NCI-H510A treated with DMSO at 0.1 percent for 48 hours (cell line): Measurements from ENCODE around the gene ZNF232.
"Not testable (repeated sequence)": the region's sequence is repeated elsewhere in the genome, so short reads cannot be mapped to it uniquely, and the experiment has no call there.

Experiments
- DNase-seq: peaks from one replicate; lab custom pipeline; 2025; lab: John Stamatoyannopoulos, UW

ZNF232 gene

GRCh38 chr17:5111402-5112204, at the start of gene ZNF232:
TSS of gene ZNF232 (minus strand) at chr17:5111878. CDS start at chr17:5111822, 56 bp downstream.
- DNase-seq: peak; percentile 94

DNA sequence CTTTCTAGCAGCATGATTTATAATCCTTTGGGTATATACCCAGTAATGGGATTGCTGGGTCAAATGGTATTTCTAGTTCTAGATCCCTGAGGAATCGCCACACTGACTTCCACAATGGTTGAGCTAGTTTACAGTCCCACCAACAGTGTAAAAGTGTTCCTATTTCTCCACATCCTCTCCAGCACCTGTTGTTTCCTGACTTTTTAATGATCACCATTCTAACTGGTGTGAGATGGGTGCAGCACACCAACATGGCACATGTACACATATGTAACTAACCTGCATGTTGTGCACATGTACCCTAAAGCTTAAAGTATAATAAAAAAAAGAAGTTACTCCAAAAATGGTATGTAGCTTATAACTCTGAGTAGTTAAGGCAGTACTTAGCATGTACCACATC, 49.0 kb upstream of the ZNF232 start:
- not testable (repeated sequence) for DNase-seq

GRCh38 chr17:5146122-5146521, 34.4 kb upstream of the ZNF232 start:
- DNase-seq: not testable (repeated sequence)

DNA sequence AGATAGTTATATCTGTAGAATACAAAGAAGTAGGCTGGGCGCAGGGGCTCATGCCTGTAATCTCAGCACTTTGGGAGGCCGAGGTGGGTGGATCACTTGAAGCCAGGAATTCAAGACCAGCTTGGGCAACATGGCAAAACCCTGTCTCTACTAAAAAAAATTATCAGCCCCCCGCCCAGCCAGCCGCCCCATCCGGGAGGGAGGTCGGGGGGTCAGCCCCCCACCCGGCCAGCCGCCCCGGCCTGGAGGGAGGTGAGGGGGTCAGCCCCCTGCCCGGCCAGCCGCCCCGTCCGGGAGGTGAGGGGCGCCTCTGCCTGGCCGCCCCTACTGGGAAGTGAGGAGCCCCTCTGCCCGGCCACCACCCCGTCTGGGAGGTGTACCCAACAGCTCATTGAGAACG, 31.2 kb upstream of the ZNF232 start:
- DNase-seq: not testable (repeated sequence)

GRCh38 chr17:5139458-5139732, 27.7 kb upstream of the ZNF232 start:
- DNase-seq: no peak

DNA sequence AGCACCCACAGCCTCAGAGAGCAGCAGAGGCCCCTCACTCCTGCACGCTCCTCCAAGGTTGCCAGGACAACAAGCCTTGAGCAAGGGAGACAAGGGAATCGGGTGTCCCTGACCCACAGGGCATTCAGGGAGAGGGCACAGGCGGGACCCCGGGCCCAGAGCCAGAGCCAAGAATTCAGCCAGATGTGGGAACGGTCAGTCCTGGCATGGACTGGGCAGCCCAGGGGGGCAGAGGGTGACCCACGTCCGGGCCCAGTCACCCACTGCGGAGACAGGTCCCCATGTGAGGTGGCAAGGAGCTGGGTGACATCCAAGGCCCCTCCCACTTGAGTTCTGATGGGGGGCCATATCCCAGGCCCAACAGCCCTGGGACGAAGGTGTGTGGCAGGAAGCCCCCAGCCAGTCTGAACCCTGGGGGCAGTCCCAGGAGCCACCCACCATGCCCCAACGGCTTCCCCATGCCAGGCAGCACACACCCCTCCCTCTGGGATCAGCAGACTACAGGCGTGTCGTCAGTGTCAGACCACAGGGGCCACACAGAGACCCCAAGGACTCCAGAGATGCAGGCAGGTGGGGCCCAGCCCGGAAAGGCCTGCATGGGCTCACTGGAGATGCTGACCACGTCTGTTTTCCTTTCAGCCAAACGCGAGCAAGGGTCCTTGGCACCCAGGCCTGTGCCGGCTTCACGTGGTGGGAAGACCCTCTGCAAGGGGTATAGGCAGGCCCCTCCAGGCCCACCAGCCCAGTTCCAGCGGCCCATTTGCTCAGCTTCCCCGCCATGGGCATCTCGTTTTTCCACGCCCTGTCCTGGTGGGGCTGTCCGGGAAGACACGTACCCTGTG, 27.2 kb upstream of the ZNF232 start:
- DNase-seq: no peak

DNA sequence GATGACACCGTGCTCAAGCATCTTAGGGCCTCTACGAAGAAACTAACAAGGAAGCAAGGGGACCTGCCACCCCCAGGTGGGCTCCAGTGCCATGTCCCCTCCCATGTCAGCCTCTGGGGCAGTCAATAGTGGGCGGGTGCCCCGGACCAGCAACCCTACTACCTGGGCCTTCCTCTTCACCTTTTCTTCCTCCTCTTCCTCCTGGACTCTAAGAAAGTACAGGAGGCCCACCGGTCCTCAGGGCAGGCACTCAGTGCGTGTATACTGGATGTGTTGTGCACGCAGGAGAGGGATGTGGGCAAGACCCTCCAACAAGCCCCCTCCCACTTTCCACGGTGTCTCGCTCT, 26.5 kb upstream of the ZNF232 start:
- DNase-seq: not testable (repeated sequence)

- DNase-seq: not testable (repeated sequence)
These were observed 26.0 kb upstream of the ZNF232 start for GRCh38 chr17:5137511-5138197.

DNA sequence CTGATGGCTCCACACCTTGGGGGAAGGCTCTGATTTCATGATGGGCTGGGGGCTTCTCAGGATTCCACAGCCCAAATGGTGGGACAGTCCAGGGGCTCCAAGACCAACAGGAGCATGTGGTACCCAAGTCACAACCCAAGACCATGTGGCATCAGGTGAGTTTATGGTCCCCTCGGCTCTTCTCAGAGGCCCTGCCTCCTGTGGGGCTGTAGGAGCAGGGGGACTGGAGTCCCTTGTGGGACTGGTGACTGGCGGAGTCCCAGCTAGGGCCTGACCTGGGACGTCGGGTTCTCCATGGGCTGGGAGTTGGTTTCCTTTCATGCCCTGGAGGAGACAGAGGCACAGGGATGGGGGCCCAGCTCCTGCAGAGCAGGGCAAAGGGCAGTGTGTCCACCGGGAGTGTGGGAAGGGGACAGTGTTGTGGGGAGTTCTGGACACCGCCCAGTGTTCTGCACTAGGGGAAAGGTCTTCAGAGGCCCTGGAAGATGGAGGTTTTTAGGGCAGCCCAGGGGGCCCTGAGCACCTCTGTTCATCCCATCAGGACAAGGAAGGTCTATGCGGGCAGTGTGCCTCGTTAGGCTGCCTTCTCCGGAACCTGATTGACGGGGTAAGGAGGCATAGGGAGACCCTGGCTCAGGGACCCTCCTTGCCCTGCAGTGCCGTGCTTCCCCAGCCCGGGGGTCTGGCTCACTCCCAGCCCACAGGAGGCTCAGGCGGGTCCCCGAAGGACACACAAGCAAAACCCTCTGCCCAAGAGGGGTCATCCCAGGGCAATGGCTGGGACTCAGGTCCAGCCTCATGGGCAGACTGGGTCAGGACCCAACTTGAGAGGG, 25.1 kb upstream of the ZNF232 start:
- not testable (repeated sequence) for DNase-seq

DNA sequence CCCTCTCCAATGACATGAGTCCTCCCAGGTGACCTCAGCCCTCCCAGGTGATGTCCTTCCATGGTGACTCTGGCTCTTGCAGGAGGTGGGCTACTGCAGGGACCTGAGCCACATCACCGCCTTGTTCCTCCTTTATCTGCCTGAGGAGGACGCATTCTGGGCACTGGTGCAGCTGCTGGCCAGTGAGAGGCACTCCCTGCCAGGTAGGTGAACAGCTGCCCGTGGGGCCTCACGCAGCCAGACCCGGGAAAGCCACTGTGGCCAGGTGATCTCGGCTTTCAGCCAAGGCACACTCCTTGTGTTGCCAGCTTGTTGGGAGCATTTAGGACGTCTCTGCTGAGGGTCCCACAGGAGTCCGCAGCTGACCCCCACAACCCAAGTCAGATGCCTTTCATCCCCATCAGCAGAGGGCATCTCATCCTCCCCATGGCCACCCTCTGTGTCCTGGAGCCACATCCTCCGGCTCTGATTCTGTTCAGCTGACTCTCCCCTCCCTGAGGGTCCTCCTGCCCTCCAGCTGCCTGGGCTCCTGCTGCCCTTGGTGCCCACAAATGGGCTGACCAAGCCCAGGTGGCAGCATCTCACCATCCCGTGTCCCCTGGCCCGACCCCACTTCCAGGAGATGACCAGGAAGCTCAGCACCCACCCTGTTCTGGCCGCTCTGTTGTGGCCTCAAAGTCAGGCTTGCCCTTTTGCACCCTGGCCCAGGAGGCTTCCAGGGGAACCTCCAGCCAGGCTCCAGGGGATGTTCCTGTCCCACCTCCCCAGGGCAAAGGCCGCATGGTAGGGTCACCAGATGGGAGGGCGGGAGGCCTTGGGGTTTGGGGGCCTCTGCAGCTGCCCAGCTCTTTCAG, 24.3 kb upstream of the ZNF232 start:
- no peak for DNase-seq

DNA sequence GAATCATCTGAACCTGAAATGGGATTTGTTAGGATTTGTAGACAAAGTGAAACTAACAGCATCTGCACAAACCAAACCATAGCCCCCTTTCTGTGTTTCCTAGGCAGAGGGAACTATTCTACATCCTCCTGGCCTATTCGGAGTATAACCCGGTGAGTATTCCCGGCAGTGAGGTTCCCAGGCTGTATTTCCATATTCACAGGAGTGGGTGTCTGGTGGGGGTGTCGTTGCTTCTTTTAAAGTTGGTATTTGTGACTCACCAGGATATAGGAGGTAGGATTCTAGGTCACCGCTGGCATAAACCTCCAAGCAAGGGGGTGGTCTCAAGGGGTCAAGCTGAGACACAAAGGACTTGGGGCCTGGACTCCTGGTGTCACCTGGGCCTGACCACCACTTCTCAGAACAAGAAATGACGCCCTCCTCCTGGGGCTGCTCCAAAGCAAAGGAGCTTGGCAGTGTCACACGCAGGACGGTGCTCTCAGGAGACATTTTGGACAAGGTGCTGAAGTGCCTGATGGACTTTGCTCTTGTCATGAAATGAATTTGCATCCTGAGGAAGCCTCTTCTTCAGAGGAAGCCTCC, 23.5 kb upstream of the ZNF232 start:
- DNase-seq: not testable (repeated sequence)

- not testable (repeated sequence) for DNase-seq
These were observed 22.9 kb upstream of the ZNF232 start for GRCh38 chr17:5134571-5134970.

DNA sequence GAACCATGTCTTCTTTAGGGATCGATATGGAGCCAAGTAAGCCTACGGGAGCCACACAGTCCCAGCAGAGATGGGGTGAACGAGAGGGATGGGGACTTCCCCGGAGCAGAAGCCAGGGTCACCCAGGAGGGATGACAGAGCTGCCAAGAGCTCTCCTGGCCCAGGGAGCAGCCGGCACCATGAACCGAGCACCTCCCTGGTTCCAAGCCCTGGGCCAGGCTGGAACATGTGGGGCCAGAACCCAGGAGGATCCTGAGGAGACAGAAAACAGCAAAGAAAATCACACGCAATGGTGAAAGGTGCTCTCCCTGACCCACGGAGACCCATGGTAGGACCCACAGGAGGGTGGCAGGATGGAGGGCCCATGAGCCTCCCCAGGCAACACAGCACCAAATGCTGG, 22.3 kb upstream of the ZNF232 start:
- not testable (repeated sequence) for DNase-seq

DNA sequence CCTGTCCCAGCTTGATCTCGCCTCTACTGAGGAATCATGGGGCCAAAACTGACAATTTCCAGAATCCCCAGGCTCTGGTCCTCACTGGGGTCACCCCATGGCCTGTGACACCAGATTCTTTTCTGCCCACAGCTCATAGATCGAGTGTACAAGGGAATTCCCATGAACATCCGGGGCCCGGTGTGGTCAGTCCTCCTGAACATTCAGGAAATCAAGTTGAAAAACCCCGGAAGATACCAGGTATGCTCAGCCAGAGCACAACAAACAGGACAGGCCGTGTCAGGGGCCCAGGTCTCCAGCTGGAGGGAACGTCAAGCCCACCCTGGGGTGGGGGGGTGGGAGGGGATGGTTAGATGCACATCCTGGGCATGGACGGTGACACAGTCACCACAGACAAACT, 21.6 kb upstream of the ZNF232 start:
- DNase-seq: no peak

DNA sequence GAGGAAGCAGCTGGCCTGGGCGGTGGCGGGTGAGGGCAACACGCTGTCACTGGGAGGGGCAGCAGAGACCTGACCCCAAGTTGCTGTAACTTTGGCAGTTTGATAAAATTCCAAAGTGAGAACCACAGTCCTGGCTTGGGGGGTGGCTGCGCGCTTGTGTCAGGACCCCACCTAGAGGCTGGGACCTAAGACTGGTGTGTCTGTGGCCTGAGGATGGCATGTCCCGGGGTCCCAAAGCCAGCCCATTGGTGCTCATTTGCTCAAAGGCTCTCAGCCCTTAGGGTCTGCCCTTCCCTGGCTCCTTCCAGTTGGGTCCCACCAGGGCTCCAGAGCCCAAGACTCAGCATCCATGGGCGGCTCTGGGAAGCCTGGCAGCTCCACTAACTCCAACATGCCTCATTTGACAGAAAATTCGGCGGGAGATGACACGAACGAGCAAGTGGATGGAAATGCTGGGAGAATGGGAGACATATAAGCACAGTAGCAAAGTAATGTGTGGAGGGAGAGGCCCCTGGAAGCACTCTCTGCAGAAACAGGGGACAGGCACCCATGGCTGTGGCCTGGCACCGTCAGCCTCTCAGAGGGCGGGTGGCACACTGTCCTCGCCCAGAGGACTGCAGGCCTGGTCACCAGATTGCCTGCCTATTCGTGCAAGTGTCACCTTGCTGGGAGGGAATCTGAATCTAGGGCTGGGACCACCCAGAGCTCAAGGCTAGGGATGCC, 21.0 kb upstream of the ZNF232 start:
- not testable (repeated sequence) for DNase-seq

DNA sequence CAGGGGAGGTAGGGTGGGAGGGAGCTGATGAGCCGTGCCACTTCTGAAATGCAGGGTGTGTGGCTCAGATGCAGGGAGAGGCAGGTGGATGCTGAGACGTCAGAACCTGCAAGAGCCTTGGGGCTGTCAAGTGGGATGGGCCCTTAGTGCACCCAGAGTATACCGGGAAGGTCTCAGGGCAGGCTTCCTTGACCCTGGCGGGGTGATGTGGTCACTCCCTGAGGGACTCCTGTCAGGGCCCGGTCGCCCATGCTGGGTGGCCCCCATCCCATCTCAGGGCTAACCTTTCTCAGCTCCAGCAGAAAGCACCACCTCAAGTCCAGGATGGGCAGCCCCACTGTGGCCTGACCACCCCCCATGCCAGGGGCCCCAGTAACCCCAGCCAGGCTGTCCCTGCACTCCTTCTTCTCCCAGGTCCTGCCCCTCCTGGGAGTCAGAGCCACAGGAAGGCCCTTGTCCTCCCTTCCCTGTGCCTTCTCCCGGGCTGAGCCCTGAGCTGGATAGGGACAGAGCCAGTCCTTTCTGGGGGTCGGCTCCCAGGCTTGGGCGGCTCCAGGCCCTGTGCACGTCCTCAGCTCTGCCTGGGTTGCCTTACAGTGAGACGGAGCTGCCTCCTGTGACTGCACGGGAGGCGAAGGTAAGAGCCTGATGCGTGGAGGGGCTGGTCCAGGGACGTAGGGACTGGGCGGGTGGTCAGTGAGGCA, 20.3 kb upstream of the ZNF232 start:
- not testable (repeated sequence) for DNase-seq

DNA sequence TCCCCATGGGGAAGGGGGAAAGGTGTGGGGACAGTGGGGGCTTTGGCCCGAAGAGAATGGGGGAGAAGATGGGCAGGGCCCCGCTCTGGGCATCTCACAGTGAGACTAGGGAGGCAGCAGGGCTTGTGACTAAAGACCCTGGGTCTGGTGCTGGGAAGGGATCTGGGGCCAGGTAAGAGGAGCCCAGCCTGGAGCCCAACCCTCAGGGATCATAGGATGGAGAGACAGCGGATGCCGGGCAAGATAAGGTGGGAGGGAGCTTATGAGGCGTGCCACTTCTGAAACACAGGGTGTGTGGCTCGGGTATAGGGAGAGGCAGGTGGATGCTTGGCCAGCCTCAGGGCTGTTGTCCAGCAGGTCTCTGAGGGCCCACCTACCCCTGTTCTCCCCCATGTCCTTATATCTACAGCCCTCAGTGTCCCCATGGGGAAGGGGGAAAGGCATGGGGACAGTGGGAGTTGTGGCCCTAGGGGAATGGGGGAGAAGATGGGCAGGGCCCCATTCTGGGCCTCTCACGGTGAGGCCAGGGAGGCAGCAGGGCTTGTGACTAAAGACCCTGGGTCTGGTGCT, 19.6 kb upstream of the ZNF232 start:
- no peak for DNase-seq

DNA sequence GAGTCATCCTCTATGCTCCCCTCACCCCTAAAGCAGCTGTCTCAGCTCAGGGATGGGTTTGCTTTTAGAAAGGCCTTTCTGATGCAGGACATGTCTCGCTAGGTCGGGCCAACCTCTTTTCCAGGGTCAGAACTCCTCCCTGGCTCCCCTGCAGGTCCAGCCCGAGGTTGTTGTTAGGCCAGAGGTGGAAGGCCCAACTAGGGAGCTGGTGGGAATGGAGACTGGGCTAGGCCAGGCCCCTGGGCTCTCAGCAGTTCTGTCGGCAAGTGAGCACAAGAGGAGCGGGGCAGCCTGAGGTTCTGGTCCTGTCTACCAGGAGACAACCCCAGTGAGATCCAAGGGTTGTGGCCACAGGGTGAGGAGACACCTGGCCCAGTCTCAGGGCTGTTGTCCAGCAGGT, 19.0 kb upstream of the ZNF232 start:
- DNase-seq: not testable (repeated sequence)

DNA sequence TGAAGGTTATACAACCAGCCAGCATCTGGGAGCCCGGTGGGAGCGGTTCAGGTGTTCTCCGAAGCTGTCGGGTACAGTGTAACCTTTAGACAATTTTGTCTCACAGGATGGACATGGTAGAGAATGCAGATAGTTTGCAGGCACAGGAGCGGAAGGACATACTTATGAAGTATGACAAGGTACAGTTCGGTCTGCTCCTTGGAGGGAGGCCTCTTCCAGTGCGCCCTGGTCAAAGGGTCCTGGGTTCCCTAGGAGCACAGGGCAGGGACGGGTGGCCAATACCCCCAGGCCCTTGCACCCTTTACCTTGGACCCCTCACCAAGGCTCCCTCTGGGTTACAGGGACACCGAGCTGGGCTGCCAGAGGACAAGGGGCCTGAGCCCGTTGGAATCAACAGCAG, 18.6 kb upstream of the ZNF232 start:
- not testable (repeated sequence) for DNase-seq
